Endothelial cell of umbilical vein (primary cell): ENCODE data around the gene CDC42BPB. TPM values are rescaled to one million over a fixed set of nuclear protein-coding genes. Genes with fewer than 3 reads are reported as not detected.

Experiments
- BruUV-seq: library from RNA; stranded (reverse); fragments of 400-500 nt; replicated peaks from 2 replicates; lab custom pipeline; 2021; lab: Mats Ljungman, UMichigan
- CTCF ChIA-PET: fragments of 300-600, 350-600 bp; sonication (Branson Sonifier 250); formaldehyde crosslinking; loops from one replicate; lab custom pipeline; 2021; ENCODE audit warnings: antibody characterized with exemption, inconsistent platforms; lab: Charles Lee
- POLR2A ChIA-PET: fragments of 300-600, 350-600 bp; sonication (Branson Sonifier 250); formaldehyde crosslinking; loops from one replicate; lab custom pipeline; 2021; ENCODE audit warnings: antibody characterized with exemption, inconsistent platforms; lab: Charles Lee
- DNase-seq: peaks from one replicate; pipeline ENCODE4 v3.0.0-alpha.2; 2011; ENCODE audit warnings: low read depth, low spot score
- FAIRE-seq: peaks from 2 replicates; lab custom pipeline; 2011; peaks lifted over from hg19 to GRCh38; lab: Jason Lieb, UNC
- H2AFZ ChIP-seq: 2 replicates; pipeline ENCODE4 v1.6.0; 2012; ENCODE audit warnings: low read depth, low read length, control low read depth, inconsistent platforms
- H3K27ac ChIP-seq: 2 replicates; pipeline ENCODE4 v1.5.1; 2011; ENCODE audit warnings: low read depth, mild to moderate bottlenecking, control low read depth, low read length, moderate library complexity; ENCODE audit not compliant: insufficient read depth
- H3K27me3 ChIP-seq, 2 experiments: 2 replicates each; pipeline versions ENCODE4 v1.6.0 to v1.6.1; 2011; ENCODE audit warnings: low read length in 2 of 2, mixed read lengths in 1 of 2; ENCODE audit not compliant: control insufficient read depth in 2 of 2, insufficient read depth in 2 of 2
- H3K36me3 ChIP-seq, 2 experiments: 2 replicates in 1 of 2; 3 replicates in 1 of 2; pipeline ENCODE4 v1.5.1; 2011; ENCODE audit warnings: low read length in 2 of 2, mild to moderate bottlenecking in 1 of 2, moderate library complexity in 1 of 2; ENCODE audit not compliant: control insufficient read depth in 2 of 2, insufficient read depth in 2 of 2; ENCODE audit errors: extremely low read depth in 1 of 2
- H3K4me1 ChIP-seq: 3 replicates; pipeline ENCODE4 v1.5.1; 2011; ENCODE audit warnings: mild to moderate bottlenecking, low read length; ENCODE audit not compliant: control insufficient read depth, insufficient read depth; ENCODE audit errors: extremely low read depth
- H3K4me2 ChIP-seq: 2 replicates; pipeline ENCODE4 v1.6.1; 2011; ENCODE audit warnings: low read length, control low read depth, mixed read lengths; ENCODE audit not compliant: insufficient read depth
- H3K4me3 ChIP-seq, 3 experiments: fragments of 200-600 bp in 1 of 3; sonication (generic), shearing (Covaris generic) in 1 of 3; replicated peaks in 1 of 3; 2 replicates each; pipeline ENCODE4 v1.5.1; 2011 to 2016; ENCODE audit warnings: control low read depth in 3 of 3, low read length in 3 of 3, mild to moderate bottlenecking in 2 of 3, inconsistent platforms in 1 of 3, low read depth in 1 of 3, moderate library complexity in 1 of 3; ENCODE audit not compliant: insufficient read depth in 1 of 3
- H3K79me2 ChIP-seq: 2 replicates; pipeline ENCODE4 v1.6.0; 2012; ENCODE audit warnings: low read length, inconsistent platforms; ENCODE audit not compliant: control insufficient read depth, insufficient read depth
- H3K9ac ChIP-seq: replicated peaks from 2 replicates; pipeline ENCODE3; 2011; ENCODE audit warnings: low read length, control low read depth; ENCODE audit not compliant: insufficient read depth; ENCODE audit errors: extremely low read depth
- H3K9me1 ChIP-seq: replicated peaks from 3 replicates; pipeline ENCODE4 v1.6.0; 2011; ENCODE audit warnings: mild to moderate bottlenecking, low read length; ENCODE audit not compliant: control insufficient read depth, insufficient read depth; ENCODE audit errors: extremely low read depth
- H3K9me3 ChIP-seq: replicated peaks from 2 replicates; pipeline ENCODE4 v1.5.1; 2012; ENCODE audit warnings: low read length, inconsistent platforms; ENCODE audit not compliant: control insufficient read depth, insufficient read depth
- H4K20me1 ChIP-seq: replicated peaks from 2 replicates; pipeline ENCODE3; 2011; ENCODE audit warnings: mild to moderate bottlenecking, low read length; ENCODE audit not compliant: control insufficient read depth, insufficient read depth; ENCODE audit errors: extremely low read depth
- CTCF ChIP-seq, 2 donors: IDR thresholded peaks; 1 replicate in 1 of 2; 2 replicates in 1 of 2; pipeline ENCODE4 v1.5.1; 2011; ENCODE audit warnings: low read length in 2 of 2, mild to moderate bottlenecking in 2 of 2, moderate library complexity in 2 of 2, control low read depth in 1 of 2, inconsistent platforms in 1 of 2, low read depth in 1 of 2; ENCODE audit not compliant: insufficient read depth in 1 of 2; ENCODE audit errors: extremely low read depth in 1 of 2
- EZH2 ChIP-seq: IDR thresholded peaks from 2 replicates; pipeline ENCODE4 v1.6.1; 2012; ENCODE audit warnings: borderline replicate concordance, low read depth, mild to moderate bottlenecking, moderate library complexity, low read length, inconsistent platforms; ENCODE audit not compliant: severe bottlenecking
- FOS ChIP-seq: IDR thresholded peaks from 2 replicates; pipeline ENCODE4 v1.6.1; 2011; ENCODE audit warnings: mild to moderate bottlenecking, low read length, moderate library complexity, borderline replicate concordance; ENCODE audit not compliant: insufficient read depth
- GATA2 ChIP-seq: IDR thresholded peaks from 2 replicates; pipeline ENCODE4 v1.7.0; 2011; ENCODE audit warnings: low read depth, mild to moderate bottlenecking, moderate library complexity, mixed read lengths, low read length; ENCODE audit not compliant: insufficient read length, insufficient read depth
- JUN ChIP-seq: IDR thresholded peaks from 2 replicates; pipeline ENCODE4 v1.6.1; 2011; ENCODE audit warnings: borderline replicate concordance, low read depth; ENCODE audit not compliant: insufficient read length, insufficient read depth
- MYC ChIP-seq: IDR thresholded peaks from one replicate; pipeline ENCODE4 v1.6.1; 2011; ENCODE audit warnings: mild to moderate bottlenecking, low read depth, low read length
- POLR2A ChIP-seq: IDR thresholded peaks from 2 replicates; pipeline ENCODE4 v1.6.1; 2012; ENCODE audit warnings: low read depth, mild to moderate bottlenecking, control low read depth, low read length
- POLR2AphosphoS5 ChIP-seq: IDR thresholded peaks from 2 replicates; pipeline ENCODE4 v1.6.1; 2012; ENCODE audit warnings: low read depth, mild to moderate bottlenecking, control low read depth, low read length, moderate library complexity; ENCODE audit not compliant: insufficient read depth
- dilution Hi-C: fragments of 300-500 bp; cut with MboI; formaldehyde crosslinking; loops from one replicate; pipeline ENCODE4 v1.15.0; 2019; ENCODE audit warnings: low sequenced_read_pairs; ENCODE audit not compliant: extremely low pct_ligation_motif_present
- intact Hi-C: fragments of 100-400 bp; cut with micrococcal nuclease; formaldehyde crosslinking; loops from one replicate; pipeline ENCODE4 v1.10.0; 2022
- polyA plus RNA-seq, 4 experiments: library from polyadenylated mRNA; depleted of rRNA in 3 of 4; stranded (reverse) in 3 of 4; unstranded in 1 of 4; fragments of >200 nt; gene quantifications; 2 replicates each; pipeline versions ENCODE4 v1.2.1 to v1.2.3, GENCODE V29; 2011 to 2012; ENCODE audit warnings: missing spikeins in 1 of 4
- total RNA-seq: library from RNA; stranded (reverse); gene quantifications from 2 replicates; pipeline ENCODE4 v1.2.3, GENCODE V29; 2021
- TF ChIP-seq, protein P1 (sequence below): IDR thresholded peaks from 2 replicates; pipeline ENCODE4 v1.6.1; 2011; ENCODE audit not compliant: insufficient read depth, insufficient read length

The CDC42BPB gene
- total and polyA plus RNA-seq, 2 donors (not counting 3 experiments of a cell fraction or from before 2014, with no cell fraction given): 82.6 to 131 TPM

- TF ChIP-seq EZH2 (no peak), POLR2AphosphoS5 (no peak), CTCF (IDR thresholded peaks at IDR 0.05; ENCODE audit: extremely low read depth in 1 of 2, insufficient read depth in 1 of 2, low read depth in 1 of 2, low read length in 2 of 2) (no peak), MYC (no peak), JUN (no peak), FOS (no peak), POLR2A (no peak), GATA2 (no peak)
- TF ChIP-seq, protein P1, sequence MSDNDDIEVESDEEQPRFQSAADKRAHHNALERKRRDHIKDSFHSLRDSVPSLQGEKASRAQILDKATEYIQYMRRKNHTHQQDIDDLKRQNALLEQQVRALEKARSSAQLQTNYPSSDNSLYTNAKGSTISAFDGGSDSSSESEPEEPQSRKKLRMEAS: no peak
- BruUV-seq: no TSS peak
- DNase-seq (no peak), FAIRE-seq (no peak)
- H3K9me1 ChIP-seq: no peaks in the 10 kb centered on the region
- CTCF ChIA-PET: interaction anchor here (1.1 to 1.9 kb wide), 2 partner anchors 26 to 30 kb away, joined by 3 to 6 read pairs; no protein-coding TSS in a partner anchor
- no peak overlapping the region for H3K27ac ChIP-seq
- no peaks in the 10 kb centered on the region for H4K20me1 ChIP-seq
- POLR2A ChIA-PET: no interaction called here
- H3K9me3 ChIP-seq: no peaks in the 10 kb centered on the region
- dilution Hi-C loops: no loop called here
- peaks cover 8 to 48% of the 10 kb centered on the region in 2 experiments for H3K36me3 ChIP-seq
- no peak overlapping the region for H3K4me3 ChIP-seq
- no peaks in the 10 kb centered on the region for H3K4me1 ChIP-seq
- intact Hi-C loops: no loop called here
- no peak overlapping the region for H3K9ac ChIP-seq
- H2AFZ ChIP-seq: no peak overlapping the region
- H3K4me2 ChIP-seq: no peak overlapping the region
- peaks cover 48% of the 10 kb centered on the region for H3K79me2 ChIP-seq
- H3K27me3 ChIP-seq: no peaks in the 10 kb centered on the region
These were observed 56.1 kb downstream of the CDC42BPB start for GRCh38 chr14:103001226-103001625.
